HG03060 (cell line): ENCODE measurements around the gene EPHA10.
"Not testable (repeated sequence)": the region's sequence is repeated elsewhere in the genome, so short reads cannot be mapped to it uniquely, and the experiment has no call there.

ENCODE experiments used
- ATAC-seq: cut with Tn5 transposase; IDR thresholded peaks from one replicate; pipeline ENCODE4 v1.9.1; 2021; ENCODE audit warnings: low read depth, moderate number of reproducible peaks; ENCODE audit not compliant: unreplicated experiment

The EPHA10 gene

DNA sequence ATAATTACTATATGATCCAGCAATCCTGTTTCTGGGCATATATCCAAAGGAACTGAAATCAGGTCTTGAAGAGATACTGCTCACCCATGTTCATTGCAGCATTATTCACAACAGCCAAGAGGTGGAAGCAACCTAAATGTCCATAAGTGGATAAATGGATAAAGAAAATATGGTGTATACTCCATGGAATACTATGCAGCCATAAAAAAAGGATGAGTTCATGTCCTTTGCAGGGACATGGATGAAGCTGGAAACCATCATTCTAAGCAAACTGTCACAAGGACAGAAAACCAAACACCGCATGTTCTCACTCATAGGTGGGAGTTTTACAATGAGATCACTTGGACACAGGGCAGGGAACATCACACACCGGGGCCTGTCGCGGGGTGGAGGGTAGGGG is 26.3 kb downstream of the EPHA10 start:
- not testable (repeated sequence) for ATAC-seq

DNA sequence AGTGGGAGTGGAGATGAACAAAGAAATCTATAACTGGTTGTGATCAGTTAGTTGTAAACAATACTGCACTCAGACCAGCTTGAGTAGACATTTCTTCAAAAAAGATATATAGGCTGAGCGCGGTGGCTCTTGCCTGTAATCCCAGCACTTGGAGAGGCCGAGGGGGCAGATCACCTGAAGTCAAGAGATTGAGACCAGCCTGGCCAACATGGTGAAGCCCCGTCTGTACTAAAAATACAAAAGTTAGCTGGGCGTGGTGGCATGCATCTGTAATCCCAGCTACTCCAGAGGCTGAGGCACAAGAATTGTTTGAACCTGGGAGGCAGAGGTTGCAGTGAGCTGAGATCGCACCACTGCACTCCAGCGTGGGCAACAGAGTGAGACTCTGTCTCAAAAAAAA is 26.9 kb downstream of the EPHA10 start:
- not testable (repeated sequence) for ATAC-seq

DNA sequence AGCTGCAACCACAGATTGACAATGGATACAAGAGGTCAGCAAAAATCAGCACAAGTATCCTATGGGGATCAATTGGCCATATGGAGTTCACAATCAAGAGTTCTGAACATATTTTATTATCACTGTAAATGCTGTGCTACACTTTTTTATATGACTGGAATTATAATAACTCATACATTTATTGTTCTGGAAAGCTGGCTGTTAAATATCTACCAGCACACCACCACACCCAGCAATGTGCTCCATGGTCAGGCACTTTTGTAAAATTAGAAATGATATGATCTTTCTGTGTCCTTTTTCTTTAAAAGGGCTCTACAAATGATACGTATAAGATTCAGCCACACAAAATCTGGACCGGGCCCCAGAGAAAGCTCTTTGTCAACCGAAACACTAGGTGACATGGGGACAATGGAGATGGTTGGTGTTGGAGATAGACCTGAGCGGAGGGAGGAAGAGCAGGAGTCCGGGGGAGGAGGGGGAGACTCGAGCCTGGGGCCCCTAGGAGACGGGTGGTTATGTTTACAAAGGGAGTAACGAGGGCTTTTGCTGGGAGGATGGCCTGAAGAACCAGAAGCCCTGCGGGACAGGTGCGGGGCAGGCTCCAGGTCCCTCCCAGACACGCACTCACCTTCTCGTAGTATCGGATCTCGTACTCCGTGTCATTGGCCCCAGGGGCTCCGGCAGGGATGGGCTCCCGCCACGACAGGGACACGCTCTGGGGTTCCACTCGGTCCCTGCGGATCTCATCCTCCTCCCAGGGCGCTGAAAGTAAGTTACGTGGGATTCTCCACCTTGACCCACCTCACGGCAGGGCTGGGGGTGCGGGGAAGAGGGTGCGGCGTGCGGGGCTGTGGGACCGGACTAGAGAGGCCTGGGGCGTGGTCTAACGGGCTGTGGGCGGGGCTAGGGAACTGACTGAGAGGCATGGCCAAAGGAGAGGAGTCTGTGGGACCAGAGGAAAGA is 30.0 kb downstream of the EPHA10 start:
- ATAC-seq = no peak

DNA sequence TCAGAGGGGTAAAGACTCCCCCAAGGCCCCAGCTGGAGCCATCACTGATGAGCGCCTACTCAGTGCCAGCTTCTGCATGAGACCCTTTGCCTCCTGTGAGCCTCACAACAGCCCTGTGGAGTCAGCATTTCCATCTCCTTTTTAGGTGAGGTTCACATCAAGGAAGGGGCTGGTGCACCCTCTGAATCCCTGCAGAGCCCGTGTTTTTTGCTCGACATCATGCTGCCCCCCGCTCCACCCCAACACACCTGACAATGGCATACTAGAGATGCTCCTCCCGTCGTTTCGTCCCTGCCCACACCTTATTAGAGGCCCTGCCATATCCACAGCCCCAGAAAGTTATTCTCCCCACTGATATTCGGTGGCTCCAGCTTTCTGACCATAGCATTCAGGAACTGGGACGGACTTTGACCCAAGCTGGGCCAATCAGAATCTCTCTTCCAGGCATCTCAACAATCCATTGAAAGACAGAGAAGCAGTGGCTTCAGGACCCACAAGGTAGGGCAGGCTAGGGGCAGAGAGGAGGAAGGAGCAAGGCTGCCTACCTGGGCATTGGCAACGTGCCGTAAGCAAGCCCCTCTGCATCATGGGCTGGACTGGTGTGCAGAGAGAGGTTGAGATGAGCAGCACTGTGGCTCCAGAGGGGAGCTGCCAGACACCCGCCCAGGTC is 32.7 kb downstream of the EPHA10 start:
- ATAC-seq = no peak

DNA sequence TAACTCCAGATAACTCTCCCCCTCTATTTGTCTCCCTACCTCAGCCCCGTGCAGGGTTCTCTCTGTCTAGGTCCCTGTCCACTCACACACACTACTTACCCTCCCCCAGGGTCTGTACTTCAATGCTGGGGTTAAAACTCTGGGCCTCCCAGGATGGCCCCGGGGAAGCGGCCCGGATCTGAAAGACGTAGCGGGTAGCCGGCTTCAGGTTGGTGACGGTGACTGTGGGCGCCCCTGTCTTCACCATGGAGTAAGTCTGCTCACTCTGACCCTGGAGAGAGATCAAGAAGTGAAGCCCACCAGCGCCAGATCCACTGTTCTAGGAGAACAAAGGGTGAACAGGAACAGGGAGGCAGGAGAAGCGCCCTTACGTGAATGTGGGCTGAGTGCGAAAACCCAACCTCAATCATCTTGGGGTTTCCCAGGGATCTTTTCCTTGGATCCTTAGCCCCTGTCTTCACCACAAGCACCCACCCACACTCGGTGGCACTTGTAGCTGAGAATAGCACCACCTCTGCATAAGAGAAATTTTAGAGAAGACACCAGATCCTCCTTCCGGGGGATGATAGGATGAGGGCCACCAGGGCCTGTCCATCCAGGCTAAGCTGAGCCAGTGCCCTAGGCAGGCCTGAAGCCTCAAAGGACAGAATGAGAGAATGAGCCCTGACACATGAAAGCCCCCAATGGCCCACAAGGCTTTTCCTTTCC is 33.5 kb downstream of the EPHA10 start:
- no peak for ATAC-seq

DNA sequence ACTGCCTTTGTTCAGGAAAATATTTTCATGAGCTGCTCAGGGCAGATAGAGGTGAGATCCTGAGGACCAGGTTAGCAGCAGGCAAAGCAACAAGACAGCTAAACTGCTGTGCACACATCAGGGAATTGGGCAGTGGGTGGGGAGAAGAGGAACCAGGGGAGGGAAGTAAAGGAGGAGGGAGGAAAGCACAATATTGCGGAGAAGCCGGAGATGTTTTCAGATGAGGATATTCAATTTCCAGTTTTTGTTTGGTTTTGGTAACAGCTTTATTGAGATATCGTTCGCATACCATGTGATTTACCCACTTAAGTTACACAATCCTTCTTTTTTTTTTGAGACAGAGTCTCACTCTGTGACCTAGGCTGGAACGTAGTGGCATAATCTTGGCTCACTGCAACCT is 34.5 kb downstream of the EPHA10 start:
- ATAC-seq = no peak

DNA sequence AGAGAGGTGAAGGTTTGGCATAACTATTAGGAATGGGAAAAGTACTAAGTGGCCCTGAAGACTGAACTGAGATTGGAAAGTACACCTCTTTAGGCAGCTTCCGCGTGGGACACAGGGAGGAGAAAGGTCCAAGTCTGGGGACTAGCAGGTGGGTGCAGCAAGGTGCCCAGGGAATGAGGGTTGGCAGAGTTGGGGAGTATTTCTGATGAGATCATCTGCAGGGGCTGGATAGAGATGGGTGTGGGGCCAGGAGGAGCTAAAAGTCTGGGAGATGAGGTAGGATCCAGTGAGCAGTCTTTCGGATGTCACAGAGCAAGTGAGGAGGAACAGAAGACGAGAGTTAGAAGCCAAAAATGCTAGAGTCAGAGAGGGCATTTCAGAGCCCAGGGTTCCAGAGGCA is 36.5 kb downstream of the EPHA10 start:
- no peak for ATAC-seq

DNA sequence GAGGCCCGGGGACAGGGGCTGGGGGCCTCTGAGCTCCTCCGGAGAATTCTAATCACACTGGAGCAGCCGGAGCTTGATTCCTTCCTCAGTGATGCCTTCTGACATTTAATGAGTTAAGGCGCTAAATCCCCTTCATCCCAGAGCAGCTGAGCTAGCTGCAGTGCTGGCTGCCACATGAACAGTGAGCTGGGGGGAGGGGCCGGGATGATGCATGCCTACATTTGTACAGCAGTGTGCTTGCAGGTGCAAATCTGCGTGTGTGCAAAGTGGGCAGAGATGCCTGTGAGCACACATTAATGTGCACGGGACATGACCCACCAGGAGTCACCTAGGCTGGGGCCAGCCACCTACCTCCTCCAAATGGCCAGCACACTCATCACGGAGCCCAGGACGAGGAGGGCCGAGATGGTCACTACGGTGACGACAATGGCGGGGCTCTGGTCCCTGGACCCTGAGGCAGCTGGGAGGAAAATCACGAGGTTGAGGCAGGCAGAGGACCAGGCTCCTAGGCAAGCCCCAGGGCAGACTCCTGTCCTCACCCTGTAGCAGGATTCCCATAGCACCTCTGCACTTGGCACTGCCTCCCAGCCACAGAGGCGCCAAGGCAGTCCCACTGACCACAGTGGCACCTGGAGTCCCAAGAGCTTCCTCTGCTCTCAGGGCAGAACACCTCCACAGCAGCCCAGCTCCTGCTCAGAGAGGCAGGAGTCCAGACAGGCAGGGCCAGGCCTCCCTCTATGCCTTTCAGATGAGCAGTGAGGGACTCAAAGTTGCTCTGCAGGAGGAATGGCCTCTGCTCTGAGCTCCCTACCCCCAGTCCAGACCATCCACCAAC is 38.0 kb downstream of the EPHA10 start:
- no peak for ATAC-seq

DNA sequence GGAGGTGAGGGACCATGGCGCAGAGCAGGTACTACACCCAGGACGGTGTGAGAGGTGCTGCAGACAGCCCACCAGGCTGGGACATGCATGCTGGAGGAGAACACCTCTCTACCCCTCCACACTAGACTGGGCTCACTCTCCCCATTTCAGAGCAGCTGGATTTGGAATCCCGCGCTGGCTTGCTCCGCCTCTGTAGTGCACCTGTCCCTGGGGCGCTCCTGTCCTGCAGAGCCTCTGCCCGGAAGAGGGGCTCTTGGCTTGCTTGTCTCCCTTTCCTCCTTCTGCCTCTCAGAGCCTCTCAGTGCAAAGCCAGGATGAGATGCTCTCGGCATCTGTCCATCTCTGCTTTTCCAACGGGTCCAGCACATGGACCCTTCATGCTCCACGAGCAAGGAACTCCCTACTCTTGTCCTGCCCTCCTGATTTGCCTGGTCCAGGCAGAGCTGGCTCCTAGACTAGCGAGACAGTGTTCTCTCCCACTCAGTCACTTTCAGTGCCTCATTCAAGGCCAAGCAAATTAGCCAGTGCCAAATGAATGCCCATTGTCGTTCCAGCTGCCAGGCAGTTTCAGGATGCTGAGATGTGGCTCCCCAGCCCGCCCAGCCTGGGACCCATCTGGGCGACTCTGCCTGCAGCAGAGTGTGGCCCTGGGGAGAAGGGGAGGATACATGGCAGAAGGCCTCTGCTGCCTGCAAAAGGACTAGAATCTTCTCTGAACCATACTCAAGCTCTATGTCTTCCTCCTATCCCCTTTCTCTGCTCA is 38.9 kb downstream of the EPHA10 start:
- ATAC-seq = no peak

DNA sequence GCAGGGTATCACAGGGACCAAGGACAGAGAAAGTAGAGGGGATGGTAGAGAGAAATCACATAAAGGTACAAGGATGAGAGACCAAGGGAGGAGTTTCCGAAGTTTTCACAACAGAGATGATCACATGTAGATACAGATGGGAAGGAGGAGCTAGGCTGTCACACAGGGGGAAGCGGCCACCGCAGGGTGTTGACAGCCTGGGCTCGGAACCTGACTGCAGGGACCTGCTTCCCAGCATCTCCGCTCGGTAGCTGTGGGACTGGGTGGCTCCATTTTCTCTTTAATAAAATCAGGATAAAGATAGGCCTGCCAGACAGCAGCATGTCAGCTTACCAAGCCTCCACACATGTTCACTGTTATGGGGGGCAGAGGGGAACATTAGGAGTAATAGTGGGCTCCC is 40.3 kb downstream of the EPHA10 start:
- no peak for ATAC-seq

DNA sequence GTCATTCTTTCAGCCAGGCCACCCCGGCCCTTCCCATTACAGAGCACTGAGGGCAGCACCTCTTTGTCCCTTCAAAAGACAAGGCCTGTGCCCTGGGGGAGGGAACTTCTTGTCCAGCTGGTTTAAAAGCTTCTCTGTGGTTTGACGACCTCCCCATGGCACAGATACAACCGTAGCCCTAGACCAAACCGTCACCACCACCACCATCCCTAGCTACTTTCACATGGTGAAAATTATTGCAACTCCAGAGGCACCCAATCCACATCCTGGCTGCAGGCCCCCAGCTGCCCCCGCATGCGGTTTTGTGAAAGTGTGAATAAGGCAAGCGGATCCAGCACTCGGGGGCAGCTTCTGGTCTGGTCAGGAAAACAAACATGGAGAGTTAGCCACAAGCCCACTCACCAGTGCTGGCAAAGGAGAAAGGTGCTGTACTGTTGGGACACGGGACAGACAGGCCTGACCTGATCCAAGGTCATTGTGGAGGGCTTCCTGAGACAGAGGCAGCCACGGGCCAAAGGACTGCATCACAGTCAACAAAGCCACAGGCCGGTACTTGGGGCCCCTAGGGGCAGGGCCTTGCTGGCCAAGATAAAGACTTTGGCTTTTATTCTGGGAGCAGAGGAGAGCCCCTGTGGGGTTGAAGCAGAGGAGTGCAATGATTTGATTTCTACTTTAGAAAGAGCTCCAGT is 41.4 kb downstream of the EPHA10 start:
- no peak for ATAC-seq

DNA sequence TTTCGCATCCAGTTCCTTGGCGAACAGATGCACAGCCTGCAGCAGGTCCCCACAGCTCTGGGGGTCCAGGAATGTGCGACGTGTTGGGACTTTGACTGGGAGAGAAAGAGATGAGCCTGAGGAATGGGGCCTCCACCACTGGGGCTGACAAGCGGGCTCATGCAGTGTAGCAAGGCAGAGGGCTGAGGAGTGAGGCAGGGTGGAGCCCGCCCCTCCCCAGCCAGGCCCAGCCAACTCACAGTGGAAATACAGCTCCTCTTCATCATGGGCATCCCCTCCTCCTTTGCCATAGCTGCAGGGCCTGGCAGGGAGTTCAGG is 41.9 kb downstream of the EPHA10 start:
- no peak for ATAC-seq

DNA sequence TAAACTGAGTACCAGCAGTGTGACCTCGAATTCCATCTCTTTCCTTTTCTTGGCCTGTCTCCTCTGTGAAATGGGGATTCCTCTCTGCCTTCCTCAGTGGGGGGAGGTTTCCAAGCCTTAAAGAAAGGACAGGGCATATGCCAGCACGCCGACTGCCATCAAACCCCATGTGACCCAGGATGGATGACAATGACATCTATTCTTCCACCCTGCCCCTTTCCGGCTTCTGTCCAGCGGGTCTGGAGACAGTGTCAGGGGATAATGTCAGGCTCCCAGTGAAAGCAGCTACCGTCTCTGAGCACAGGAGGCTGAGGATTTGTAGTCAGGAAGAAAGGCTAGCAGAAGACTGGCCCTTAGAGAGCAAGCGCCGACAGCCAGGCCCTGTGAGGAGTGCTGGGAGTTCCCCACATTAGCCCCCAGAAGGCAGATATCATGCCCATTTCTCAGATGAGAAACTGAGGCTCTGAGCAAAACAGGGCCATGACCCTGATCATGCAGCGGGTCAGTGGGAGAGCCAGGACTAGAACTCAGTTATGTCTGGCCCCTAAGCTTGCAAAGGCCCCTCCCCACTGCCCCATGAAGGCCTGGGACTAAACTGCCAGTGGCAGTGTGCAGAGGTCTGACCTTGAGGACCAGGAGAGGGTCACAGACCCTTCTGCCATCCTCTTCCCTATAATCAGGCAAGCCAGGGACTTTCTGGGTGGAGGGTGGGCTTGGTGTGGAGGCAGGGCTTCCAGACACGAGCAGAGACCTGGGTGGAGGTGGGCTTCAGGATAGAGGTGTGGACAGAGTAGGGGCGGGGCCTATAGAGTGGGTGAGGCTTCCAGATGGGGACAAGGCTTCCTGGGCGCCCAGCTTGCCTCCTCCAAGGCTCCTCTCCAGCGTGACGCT is 42.5 kb downstream of the EPHA10 start:
- no peak for ATAC-seq

DNA sequence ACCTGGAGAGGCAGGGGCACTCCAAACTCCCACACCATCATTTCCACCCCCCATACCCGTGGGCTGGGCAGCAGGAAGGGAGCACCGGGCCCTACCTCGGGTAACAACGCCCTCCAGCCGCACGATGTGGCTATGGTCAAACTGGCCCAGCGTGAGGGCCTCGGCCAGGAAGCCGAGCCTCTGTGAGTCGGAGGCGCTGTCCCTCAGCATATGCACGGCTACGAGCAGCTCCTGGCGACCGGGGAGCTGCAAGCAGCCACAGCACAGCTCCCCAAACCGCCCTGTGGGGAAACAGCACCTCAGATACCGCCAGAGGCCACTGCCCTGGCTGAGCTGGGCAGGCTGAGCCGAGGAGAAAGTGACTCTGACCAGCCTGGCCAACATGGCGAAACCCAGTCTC is 43.4 kb downstream of the EPHA10 start:
- ATAC-seq = no peak

DNA sequence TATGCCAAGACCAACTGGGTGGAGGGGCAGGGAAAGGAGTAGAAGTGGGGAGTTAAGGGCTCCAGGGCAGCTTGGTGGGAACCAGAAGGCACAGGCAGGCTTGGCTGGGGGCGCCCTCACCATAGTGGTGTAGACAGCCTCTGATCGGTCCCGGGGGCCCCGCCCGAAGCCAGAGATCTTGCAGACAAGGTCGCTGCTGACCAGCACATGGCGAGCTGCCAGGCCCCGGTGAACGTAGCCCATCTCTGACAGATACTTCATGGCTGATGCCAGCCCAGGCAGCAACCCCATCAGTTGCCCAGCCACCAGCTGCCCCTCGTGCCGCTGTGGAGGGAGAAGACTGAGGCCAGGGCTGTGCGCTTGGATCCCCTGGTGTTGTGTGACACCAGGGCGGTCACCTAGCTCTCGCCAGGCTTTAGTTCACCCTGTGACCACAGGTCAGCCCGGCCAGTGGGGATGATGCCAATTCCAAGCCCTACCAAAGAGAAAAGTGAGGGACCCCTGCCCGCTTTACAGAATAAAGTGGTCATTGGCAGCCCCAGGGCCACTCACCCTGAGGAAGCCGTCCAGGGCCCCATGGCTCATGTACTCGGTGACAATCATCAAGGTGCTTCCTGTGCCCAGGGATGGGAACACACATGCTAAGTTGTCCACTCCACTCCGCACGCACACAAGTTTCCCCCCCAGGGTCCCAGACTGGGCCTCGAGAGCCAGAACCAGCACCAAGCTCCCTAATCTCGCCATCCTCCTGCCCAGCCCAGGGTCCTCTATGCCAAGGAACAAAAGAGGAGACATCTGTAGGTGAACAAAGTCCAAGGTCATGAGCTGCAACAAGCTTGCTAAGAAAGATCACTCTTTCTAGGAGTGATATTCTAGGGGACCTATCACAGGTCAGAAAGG is 44.4 kb downstream of the EPHA10 start:
- ATAC-seq = no peak

DNA sequence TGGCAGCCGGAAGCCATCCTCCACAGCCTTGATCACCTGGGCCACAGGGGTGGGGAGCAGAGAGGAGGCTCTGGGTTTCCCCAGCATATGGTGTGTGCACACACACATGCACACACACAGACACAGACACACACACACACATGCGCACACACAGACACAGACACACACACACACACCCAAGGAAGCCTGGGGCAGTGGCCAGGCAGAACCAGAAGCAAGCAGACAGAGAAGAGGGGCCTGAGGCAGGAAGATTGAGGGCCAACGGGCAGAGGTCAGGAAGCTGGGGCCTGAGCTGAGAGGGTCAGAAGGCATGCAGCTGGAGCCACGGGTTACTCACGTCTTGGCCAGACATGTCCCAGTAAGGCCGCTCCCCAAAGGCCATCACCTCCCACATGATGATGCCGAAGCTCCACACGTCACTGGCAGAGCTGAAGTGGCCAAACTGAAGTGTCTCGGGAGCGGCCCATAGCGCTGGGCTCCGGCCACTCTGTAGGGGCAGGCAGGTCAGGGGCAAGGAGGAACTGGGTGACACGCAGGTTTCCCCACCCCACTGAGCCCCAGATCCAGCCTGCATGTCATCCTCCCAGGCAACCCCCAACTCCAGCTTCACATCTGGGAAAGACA is 45.2 kb downstream of the EPHA10 start:
- ATAC-seq = no peak
